Right lobe of liver (tissue), 6 donors: ENCODE results near the gene PLCE1. TPM values are rescaled to one million over a fixed set of nuclear protein-coding genes. Genes with fewer than 3 reads are reported as not detected.

ENCODE experiments used
- ATAC-seq, 4 donors: fragments of 200-7000 bp; cut with Tn5 transposase; one replicate each; pipeline ENCODE4 v1.9.1; 2020; ENCODE audit warnings: mild to moderate bottlenecking in 4 of 4, moderate library complexity in 4 of 4
- DNase-seq, 3 donors: peaks; one replicate each; pipeline ENCODE4 v3.0.0-alpha.2; 2020
- H3K27ac ChIP-seq, 3 donors: fragments of 200-600 bp; one replicate each; pipeline ENCODE4 v1.8.0; 2022
- H3K27me3 ChIP-seq, 2 donors: fragments of 200-600 bp; one replicate each; pipeline ENCODE4 v1.8.0; 2022
- H3K36me3 ChIP-seq, 4 donors: fragments of 200-600 bp; sonication (generic) in 1 of 4; one replicate each; pipeline versions ENCODE4 v1.5.1 to v1.8.0; 2017 to 2022; ENCODE audit warnings: control low read depth in 1 of 4
- H3K4me1 ChIP-seq, 4 donors: fragments of 200-600 bp; sonication (generic) in 1 of 4; one replicate each; pipeline versions ENCODE4 v1.5.1 to v1.8.0; 2017 to 2022; ENCODE audit warnings: control low read depth in 1 of 4
- H3K4me3 ChIP-seq, 3 donors: fragments of 200-600 bp; one replicate each; pipeline ENCODE4 v1.8.0; 2022
- H3K9me3 ChIP-seq, 4 donors: fragments of 200-600 bp; sonication (generic) in 1 of 4; one replicate each; pipeline versions ENCODE4 v1.5.1 to v1.8.0; 2017 to 2022; ENCODE audit warnings: control low read depth in 1 of 4
- POLR2A ChIP-seq: fragments of 450-650 bp; IDR thresholded peaks from one replicate; pipeline ENCODE4 v1.6.1; 2017; ENCODE audit warnings: antibody characterized with exemption, mild to moderate bottlenecking
- WGBS: methylation state at CpG from one replicate; pipeline ENCODE4 v1.1.6; 2018; ENCODE audit warnings: low coverage, low lambda C conversion rate; ENCODE audit not compliant: insufficient coverage; ENCODE audit errors: missing lambda C conversion rate; 5-methylcytosine and 5-hydroxymethylcytosine counted together
- intact Hi-C, 2 donors: fragments of 100-400 bp; cut with DNase I; formaldehyde crosslinking; loops; one replicate each; pipeline versions ENCODE4 v1.11.2 to v1.14.1; 2022
- total RNA-seq, 6 experiments: library from RNA; depleted of rRNA in 2 of 6; stranded (reverse); fragments of >200 nt in 2 of 6; fragmentation: NEBNext Ultra II Directional in 3 of 6; extraction: Animal tissue kit (Norgen Biotek cat#: 25700) in 3 of 6; gene quantifications; one replicate each; pipeline versions ENCODE4 v1.1.0 to v1.2.4, GENCODE V29; 2016 to 2023
- TF ChIP-seq, protein P1 (sequence below), 4 donors: fragments of 200-600 bp in 3 of 4; fragments of 450-650 bp in 1 of 4; IDR thresholded peaks; one replicate each; pipeline versions ENCODE4 v1.5.1 to v1.8.0; 2016 to 2022; ENCODE audit warnings: antibody characterized with exemption in 4 of 4, mild to moderate bottlenecking in 2 of 4
- donor health status: DM: no; HTN: yes; CAD: no.
- donor health status: DM: no; HTN: no; CAD: no.
- donor health status: DM: no; HTN: no; CAD: no.
- donor health status: DM: no; HTN: yes; CAD: no.
- donor health status: DM: no; HTN: yes; CAD: no.

PLCE1 gene
- total RNA-seq, 6 experiments from 2014 or later, result 0.24 to 0.95 (median 0.55) TPM

DNA sequence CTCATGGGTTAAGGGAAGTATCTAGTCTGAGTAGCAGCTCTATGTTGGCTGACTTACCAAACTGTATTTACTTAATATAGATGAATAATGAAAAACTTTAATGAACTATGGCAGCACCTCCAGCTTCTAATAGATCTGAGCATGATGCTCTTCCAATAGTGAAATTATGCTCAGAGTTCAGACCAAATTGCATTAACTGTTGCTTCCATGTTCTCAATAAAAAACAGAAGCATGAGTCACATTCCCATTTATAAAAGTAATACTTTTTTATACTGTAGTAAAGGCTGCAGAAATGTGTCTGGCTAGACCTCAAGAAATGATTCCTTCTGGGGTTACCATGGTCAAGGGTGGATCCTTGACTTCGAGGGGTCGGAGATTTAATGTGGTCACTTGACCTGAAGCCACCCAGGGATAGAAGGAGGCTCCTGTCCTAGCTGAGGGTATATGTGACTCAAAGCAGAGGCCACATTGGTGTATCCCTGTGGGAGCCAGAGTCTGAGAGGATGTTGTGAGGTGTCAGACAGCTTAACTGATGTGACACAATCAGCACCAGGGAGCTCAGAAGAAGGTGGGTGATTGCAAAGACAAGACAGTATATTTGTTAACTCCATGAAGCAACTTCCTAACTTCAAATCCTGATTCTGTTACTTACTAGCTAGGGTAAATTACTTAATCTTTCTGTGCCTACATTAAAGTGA is 19.8 kb upstream of the PLCE1 start:
- H3K4me1 ChIP-seq, result no peaks in the 10 kb centered on the region
- no peaks in the 10 kb centered on the region for H3K36me3 ChIP-seq
- H3K27me3 ChIP-seq, result no peaks in the 10 kb centered on the region
- intact Hi-C loops, result no loop called here
- no peaks in the 10 kb centered on the region for H3K9me3 ChIP-seq
- 79% methylated on average over 2 of the region's 2 CpGs for WGBS
- ATAC-seq (no peak), DNase-seq (no peak)
- no peak overlapping the region for H3K27ac ChIP-seq
- H3K4me3 ChIP-seq, result no peak overlapping the region
- TF ChIP-seq, protein P1, sequence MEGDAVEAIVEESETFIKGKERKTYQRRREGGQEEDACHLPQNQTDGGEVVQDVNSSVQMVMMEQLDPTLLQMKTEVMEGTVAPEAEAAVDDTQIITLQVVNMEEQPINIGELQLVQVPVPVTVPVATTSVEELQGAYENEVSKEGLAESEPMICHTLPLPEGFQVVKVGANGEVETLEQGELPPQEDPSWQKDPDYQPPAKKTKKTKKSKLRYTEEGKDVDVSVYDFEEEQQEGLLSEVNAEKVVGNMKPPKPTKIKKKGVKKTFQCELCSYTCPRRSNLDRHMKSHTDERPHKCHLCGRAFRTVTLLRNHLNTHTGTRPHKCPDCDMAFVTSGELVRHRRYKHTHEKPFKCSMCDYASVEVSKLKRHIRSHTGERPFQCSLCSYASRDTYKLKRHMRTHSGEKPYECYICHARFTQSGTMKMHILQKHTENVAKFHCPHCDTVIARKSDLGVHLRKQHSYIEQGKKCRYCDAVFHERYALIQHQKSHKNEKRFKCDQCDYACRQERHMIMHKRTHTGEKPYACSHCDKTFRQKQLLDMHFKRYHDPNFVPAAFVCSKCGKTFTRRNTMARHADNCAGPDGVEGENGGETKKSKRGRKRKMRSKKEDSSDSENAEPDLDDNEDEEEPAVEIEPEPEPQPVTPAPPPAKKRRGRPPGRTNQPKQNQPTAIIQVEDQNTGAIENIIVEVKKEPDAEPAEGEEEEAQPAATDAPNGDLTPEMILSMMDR (IDR thresholded peaks at IDR 0.05), result no peak
- TF ChIP-seq POLR2A, result no peak

DNA sequence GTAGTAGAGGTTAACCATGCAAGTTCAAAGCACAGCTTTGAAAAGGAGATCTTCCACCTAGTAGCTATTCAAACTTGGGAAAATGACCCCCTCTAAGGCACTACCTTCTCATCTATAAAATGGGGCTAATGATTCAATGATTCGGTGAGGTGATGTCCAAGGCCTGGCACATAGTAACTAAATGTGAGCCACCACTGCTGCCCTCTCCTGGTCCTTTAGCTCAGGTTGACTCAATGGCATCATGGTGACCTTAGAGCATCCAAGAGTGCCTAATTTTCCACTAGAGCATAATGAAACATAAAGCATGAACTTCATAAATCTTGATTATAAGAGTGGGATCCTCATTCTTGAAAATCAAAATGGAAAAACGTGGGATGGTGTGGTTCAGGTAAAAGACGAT is 16.3 kb upstream of the PLCE1 start:
- Histone ChIP-seq H3K27ac (no peak overlapping the region), H3K27me3 (no peaks in the 10 kb centered on the region), H3K9me3 (no peaks in the 10 kb centered on the region), H3K4me3 (no peak overlapping the region), H3K4me1 (no peaks in the 10 kb centered on the region), H3K36me3 (no peaks in the 10 kb centered on the region)
- DNase-seq, result no peak
- intact Hi-C loops, result no loop called here
- TF ChIP-seq, protein P1 (IDR thresholded peaks at IDR 0.05), result no peak
- TF ChIP-seq POLR2A, result no peak
- ATAC-seq, result no peak
- 47% methylated on average over 3 of the region's 3 CpGs for WGBS

DNA sequence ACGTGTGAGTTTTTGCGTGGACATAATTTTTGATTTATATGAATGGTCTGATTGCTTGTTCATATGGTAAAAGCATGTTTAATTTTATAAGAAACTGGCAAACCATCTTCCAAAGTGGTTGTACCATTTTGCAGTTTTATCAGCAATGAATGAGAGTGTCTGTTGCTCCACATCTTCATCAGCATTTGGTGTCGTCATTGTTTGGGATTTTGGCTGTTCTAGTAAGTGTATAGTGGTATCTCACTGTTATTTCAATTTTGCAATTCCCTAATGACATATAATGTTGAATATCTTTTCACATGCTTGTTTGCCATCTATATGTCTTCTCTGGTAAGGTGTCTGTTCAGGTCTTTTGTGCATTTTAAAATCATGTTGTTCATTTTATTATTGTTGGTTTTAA is 13.2 kb upstream of the PLCE1 start:
- WGBS, result 59% methylated on average over 3 of the region's 3 CpGs

DNA sequence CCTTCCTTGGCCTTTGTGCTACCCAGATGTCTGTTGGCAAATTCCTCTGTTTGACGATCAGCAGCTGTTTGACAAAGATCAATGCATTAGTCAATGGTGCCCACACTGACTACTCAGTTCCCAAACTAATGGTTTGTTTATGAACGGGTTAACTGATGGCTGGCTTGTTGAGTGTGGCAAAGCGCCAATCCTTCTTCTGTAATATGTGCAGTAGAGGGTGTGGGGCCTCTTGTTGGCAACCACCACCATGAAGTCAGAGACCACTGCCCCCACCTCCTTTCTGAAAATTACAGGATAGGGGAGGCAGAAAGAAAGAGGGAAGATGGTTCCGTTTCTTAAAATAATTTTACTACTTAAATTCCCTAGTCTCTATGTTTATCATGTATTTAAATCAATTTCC is 2.6 kb upstream of the PLCE1 start:
- no peak for ATAC-seq
- H3K27me3 ChIP-seq, result no peaks in the 10 kb centered on the region
- no peak overlapping the region for H3K4me3 ChIP-seq
- no peak for TF ChIP-seq POLR2A
- TF ChIP-seq, protein P1 (IDR thresholded peaks at IDR 0.05), result no peak
- H3K4me1 ChIP-seq, result no peaks in the 10 kb centered on the region
- H3K9me3 ChIP-seq, result no peaks in the 10 kb centered on the region
- intact Hi-C loops, result no loop called here
- DNase-seq, result no peak
- H3K36me3 ChIP-seq, result no peaks in the 10 kb centered on the region
- WGBS, result 46% methylated on average over 3 of the region's 4 CpGs
- no peak overlapping the region for H3K27ac ChIP-seq

More for the DNA sequence above, 13.2 kb upstream of the PLCE1 start:
- Histone ChIP-seq H3K27ac (no peak overlapping the region), H3K27me3 (no peaks in the 10 kb centered on the region), H3K4me3 (no peak overlapping the region), H3K4me1 (no peaks in the 10 kb centered on the region), H3K9me3 (no peaks in the 10 kb centered on the region), H3K36me3 (no peaks in the 10 kb centered on the region)
- intact Hi-C loops, result no loop called here
- DNase-seq, result no peak
- TF ChIP-seq, protein P1 (IDR thresholded peaks at IDR 0.05), result no peak
- TF ChIP-seq POLR2A, result no peak
- no peak for ATAC-seq
